HepG2 (cell line): ENCODE data around the gene THEM5. TPM values are rescaled to one million over a fixed set of nuclear protein-coding genes. Genes with fewer than 3 reads are reported as not detected.

ENCODE experiments used
- ATAC-seq: fragments of 200-7000 bp; cut with Tn5 transposase; 3 replicates; pipeline ENCODE4 v1.9.1; 2020; ENCODE audit warnings: mild to moderate bottlenecking, moderate library complexity
- BruUV-seq: library from RNA; stranded (reverse); fragments of 400-500 nt; replicated peaks from 2 replicates; lab custom pipeline; 2021; lab: Mats Ljungman, UMichigan
- CTCF ChIA-PET: fragments of 300-600 bp; formaldehyde crosslinking; extraction: SDS; loops from one replicate; lab custom pipeline; 2021; ENCODE audit warnings: low total read pairs, inconsistent platforms, low intra/inter-chr PET ratio; lab: Yijun Ruan, JAX
- POLR2A ChIA-PET: fragments of 350-600 bp; sonication (Branson Sonifier 250); formaldehyde crosslinking; loops from one replicate; lab custom pipeline; 2020; ENCODE audit warnings: antibody characterized with exemption, inconsistent platforms; lab: Yijun Ruan, JAX
- DNase-seq: peaks from one replicate; pipeline ENCODE4 v3.0.0-alpha.2; 2015; ENCODE audit warnings: low spot score
- FAIRE-seq: peaks from 3 replicates; lab custom pipeline; 2011; peaks lifted over from hg19 to GRCh38; lab: Jason Lieb, UNC
- H2AFZ ChIP-seq: one replicate; pipeline ENCODE4 v1.6.1; 2011; ENCODE audit warnings: low read length, inconsistent platforms
- H3K27ac ChIP-seq: fragments of 300-600 bp; 3 replicates; pipeline ENCODE4 v1.8.0; 2011; ENCODE audit warnings: mixed run types, mild to moderate bottlenecking, mixed read lengths, low read length, inconsistent platforms; ENCODE audit not compliant: insufficient read depth; ENCODE audit errors: extremely low read length
- H3K27me3 ChIP-seq, 2 experiments: fragments of 200-600 bp in 1 of 2; 2 replicates in 1 of 2; 3 replicates in 1 of 2; pipeline versions ENCODE4 v1.6.0 to v1.8.0; 2011; ENCODE audit warnings: low read length in 2 of 2, mild to moderate bottlenecking in 2 of 2, moderate library complexity in 2 of 2, inconsistent platforms in 1 of 2; ENCODE audit not compliant: insufficient read depth in 2 of 2, control insufficient read depth in 1 of 2
- H3K36me3 ChIP-seq, 2 experiments: fragments of 200-600 bp in 1 of 2; replicated peaks in 1 of 2; 2 replicates in 1 of 2; 3 replicates in 1 of 2; pipeline versions ENCODE4 v1.5.1 to v1.8.0; 2011; ENCODE audit warnings: low read length in 2 of 2, inconsistent platforms in 1 of 2; ENCODE audit not compliant: insufficient read depth in 2 of 2, control insufficient read depth in 1 of 2
- H3K4me1 ChIP-seq: 2 replicates; pipeline ENCODE4 v1.5.1; 2012; ENCODE audit warnings: low read length, inconsistent platforms; ENCODE audit not compliant: insufficient read depth
- H3K4me2 ChIP-seq: 2 replicates; pipeline ENCODE4 v1.6.0; 2011; ENCODE audit warnings: low read depth, low read length, inconsistent platforms
- H3K4me3 ChIP-seq, 3 experiments: fragments of 200-600 bp in 1 of 3; sonication (generic), shearing (Covaris generic) in 1 of 3; replicated peaks in 1 of 3; 2 replicates each; pipeline ENCODE4 v1.5.1; 2011 to 2016; ENCODE audit warnings: low read length in 3 of 3, inconsistent platforms in 2 of 3, low read depth in 2 of 3, mild to moderate bottlenecking in 2 of 3, control low read depth in 1 of 3, mixed read lengths in 1 of 3; ENCODE audit not compliant: insufficient read depth in 1 of 3
- H3K79me2 ChIP-seq: one replicate; pipeline ENCODE4 v1.6.1; 2011; ENCODE audit warnings: low read length, inconsistent platforms; ENCODE audit not compliant: insufficient read depth
- H3K9ac ChIP-seq: 2 replicates; pipeline ENCODE4 v1.6.0; 2011; ENCODE audit warnings: mild to moderate bottlenecking, low read depth, low read length, inconsistent platforms; ENCODE audit not compliant: insufficient read depth
- H3K9me3 ChIP-seq: 2 replicates; pipeline ENCODE4 v1.5.1; 2012; ENCODE audit warnings: mild to moderate bottlenecking, low read length
- H4K20me1 ChIP-seq: 2 replicates; pipeline ENCODE4 v1.6.0; 2011; ENCODE audit warnings: inconsistent platforms, mild to moderate bottlenecking, low read length, moderate library complexity; ENCODE audit not compliant: insufficient read depth
- FOXC1 ChIP-seq: sonication (generic); formaldehyde crosslinking; IDR thresholded peaks from 2 replicates; pipeline ENCODE4 v1.8.0; 2022; ENCODE audit warnings: mild to moderate bottlenecking, missing genetic modification reagents, borderline replicate concordance
- JUND ChIP-seq: sonication (generic); formaldehyde crosslinking; IDR thresholded peaks from 2 replicates; pipeline ENCODE4 v1.8.0; 2022; ENCODE audit warnings: mild to moderate bottlenecking, missing genetic modification reagents
- PAF1 ChIP-seq: IDR thresholded peaks from 2 replicates; pipeline ENCODE4 v1.6.1; 2016; ENCODE audit warnings: missing genetic modification reagents, missing compliant biosample characterization
- REST ChIP-seq, 2 experiments: IDR thresholded peaks; 2 replicates each; pipeline ENCODE4 v1.6.1; 2011 to 2012; ENCODE audit warnings: low read length in 2 of 2, borderline replicate concordance in 1 of 2, low read depth in 1 of 2, mild to moderate bottlenecking in 1 of 2, moderate library complexity in 1 of 2
- RFX1 ChIP-seq: fragments of 450-650 bp; IDR thresholded peaks from 2 replicates; pipeline ENCODE4 v1.6.1; 2017
- RFXAP ChIP-seq: sonication (generic); formaldehyde crosslinking; IDR thresholded peaks from 2 replicates; pipeline ENCODE4 v1.4.0; 2020; ENCODE audit warnings: missing genetic modification reagents, borderline replicate concordance
- SETDB1 ChIP-seq: sonication (generic); formaldehyde crosslinking; IDR thresholded peaks from 2 replicates; pipeline ENCODE4 v1.5.1; 2020; ENCODE audit warnings: missing genetic modification reagents, mild to moderate bottlenecking, borderline replicate concordance
- ZBTB39 ChIP-seq: sonication (generic); formaldehyde crosslinking; IDR thresholded peaks from 2 replicates; pipeline ENCODE4 v1.5.0; 2020; ENCODE audit warnings: missing genetic modification reagents
- ZFP36 ChIP-seq: fragments of 150-350 bp; IDR thresholded peaks from 2 replicates; pipeline ENCODE4 v1.6.1; 2018; ENCODE audit warnings: borderline replicate concordance, low read length, low read depth; ENCODE audit not compliant: partially characterized antibody
- ZNF569 ChIP-seq: sonication (generic); formaldehyde crosslinking; IDR thresholded peaks from 2 replicates; pipeline ENCODE4 v1.5.0; 2020; ENCODE audit warnings: mild to moderate bottlenecking, missing genetic modification reagents, moderate library complexity, borderline replicate concordance
- WGBS: methylation state at CpG from one replicate; pipeline ENCODE4 v1.1.6; 2017; ENCODE audit warnings: low lambda C conversion rate; 5-methylcytosine and 5-hydroxymethylcytosine counted together
- in situ Hi-C: cut with HindIII; loops from 2 replicates; pipeline ENCODE4 v1.10.0; 2017; ENCODE audit warnings: low pct_unique_long_range_greater_than_20kb; ENCODE audit not compliant: extremely low pct_ligation_motif_present
- intact Hi-C: fragments of 100-400 bp; cut with micrococcal nuclease; formaldehyde crosslinking; loops from one replicate; pipeline ENCODE4 v1.10.0; 2022; ENCODE audit not compliant: unreplicated experiment
- polyA plus RNA-seq, 8 experiments: library from polyadenylated mRNA; depleted of rRNA in 3 of 8; stranded (reverse) in 7 of 8; unstranded in 1 of 8; fragments of >200 nt; fragmentation: Illumina TruSeq in 4 of 8; extraction: Trizol in 4 of 8; gene quantifications; 2 replicates each; pipeline versions ENCODE4 v1.2.1 to v1.2.3, GENCODE V29; 2011 to 2016; ENCODE audit warnings: low read depth in 4 of 8, missing spikeins in 1 of 8, mixed read lengths in 1 of 8; ENCODE audit not compliant: insufficient read depth in 1 of 8
- total RNA-seq, 5 experiments: library from RNA; depleted of rRNA; stranded (reverse); fragments of >200 nt; fragmentation: Illumina TruSeq; extraction: Trizol; gene quantifications; 2 replicates each; pipeline ENCODE4 v1.2.3, GENCODE V29; 2016; ENCODE audit warnings: low read depth in 1 of 5

Gene THEM5
- total and polyA plus RNA-seq, 2 of the 13 experiments (the other 11 are each of a cell fraction or from before 2014, with no cell fraction given) = not detected

- no peaks in the 10 kb centered on the region for H3K36me3 ChIP-seq
- DNase-seq (no peak), ATAC-seq (no peak), FAIRE-seq (no peak)
- POLR2A ChIA-PET = interaction anchor here (0.7 to 2.0 kb wide), 3 partner anchors 10 to 324 kb away, joined by 3 to 10 read pairs (median 3); partner anchors contain the start of genes C2CD4D and S100A11
- CTCF ChIA-PET = no interaction called here
- no peaks in the 10 kb centered on the region for H3K9me3 ChIP-seq
- H4K20me1 ChIP-seq = no peaks in the 10 kb centered on the region
- H3K79me2 ChIP-seq = no peaks in the 10 kb centered on the region
- TF ChIP-seq RFX1 (no peak), PAF1 (no peak), JUND (no peak), ZFP36 (no peak), SETDB1 (no peak), ZNF569 (no peak), FOXC1 (CRISPR knock-in tag) (no peak), RFXAP (CRISPR knock-in tag) (no peak)
- H3K27me3 ChIP-seq = no peaks in the 10 kb centered on the region; a peak in 2 of 5 replicates
- H3K4me2 ChIP-seq = no peak overlapping the region
- no peak overlapping the region for H3K27ac ChIP-seq
- intact Hi-C loops = loop anchor here (5.0 to 10.0 kb wide), 4 partner anchors 37 to 385 kb away; partner anchors contain the start of genes MRPL9, TDRKH and TUFT1
- H3K4me3 ChIP-seq = no peak overlapping the region
- in situ Hi-C loops = loop anchor here (10.0 kb wide), 2 partner anchors 115 to 235 kb away; partner anchors contain the start of gene CELF3
- peaks cover 46% of the 10 kb centered on the region for H3K4me1 ChIP-seq
- WGBS = 97% methylated on average over 4 of the region's 4 CpGs
- no peak overlapping the region for H3K9ac ChIP-seq
- no peak overlapping the region for H2AFZ ChIP-seq
- BruUV-seq = no TSS peak
These were observed 24.0 kb downstream of the THEM5 start for GRCh38 chr1:151829352-151830046.

GRCh38 chr1:151828921-151829320 is 24.6 kb downstream of the THEM5 start:
- Histone ChIP-seq H3K27ac (no peak overlapping the region), H3K4me1 (peaks cover 40% of the 10 kb centered on the region), H4K20me1 (no peaks in the 10 kb centered on the region), H3K4me2 (no peak overlapping the region), H3K9ac (no peak overlapping the region), H3K79me2 (no peaks in the 10 kb centered on the region), H3K4me3 (no peak overlapping the region), H3K27me3 (no peaks in the 10 kb centered on the region; a peak in 2 of 5 replicates), H3K36me3 (no peaks in the 10 kb centered on the region), H3K9me3 (no peaks in the 10 kb centered on the region), H2AFZ (no peak overlapping the region)
- in situ Hi-C loops = no loop called here
- intact Hi-C loops = no loop called here
- ChIA-PET POLR2A (interaction anchor here (0.7 kb wide), 1 partner anchor 220 kb away, joined by 3 read pairs; no protein-coding TSS in a partner anchor), CTCF (no interaction called here)
- no peak for DNase-seq
- no TSS peak for BruUV-seq
- 87% methylated on average over 11 of the region's 12 CpGs for WGBS
- TF ChIP-seq REST (IDR thresholded peaks at IDR 0.05; ENCODE audit: borderline replicate concordance in 1 of 2, low read depth in 1 of 2, low read length in 2 of 2) (peak in 1 of 2 experiments; percentile 53; a peak in 1 of 4 replicates), ZBTB39 (CRISPR knock-in tag) (no peak)
- no peak for ATAC-seq
- no peak for FAIRE-seq
